ENCODE data around the gene LARP4. TPM values are rescaled to one million over a fixed set of nuclear protein-coding genes. Genes with fewer than 3 reads are reported as not detected.

LARP4 gene
- total RNA-seq, 3 donors from 2014 or later (not counting 1 experiment from before 2014, with no cell fraction given) = 25.1 to 41.1 (median 35.3) TPM

DNA sequence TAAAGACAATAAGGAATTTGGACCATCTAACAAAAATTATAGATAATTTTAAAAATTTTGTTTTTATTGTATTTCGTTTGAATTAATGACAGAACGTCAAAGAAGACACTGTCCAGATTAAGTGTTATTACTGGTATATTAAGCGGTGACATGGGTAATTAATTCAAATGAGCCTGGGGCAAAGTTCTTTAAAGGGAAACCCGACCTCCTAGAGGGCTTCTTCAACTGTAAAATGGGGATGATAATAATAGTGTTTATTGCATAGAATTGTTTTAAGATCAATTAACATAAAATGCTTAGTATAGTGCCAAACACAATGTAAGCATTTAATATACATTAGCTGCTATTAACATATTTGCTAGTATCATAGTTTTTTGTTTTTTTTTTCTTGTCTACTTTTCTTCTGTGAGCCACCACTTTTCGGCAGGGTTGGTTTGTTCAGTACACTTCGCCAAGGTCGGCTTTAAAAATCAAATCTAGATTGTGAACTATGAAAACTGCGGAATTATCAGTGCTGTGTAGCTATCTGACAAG is 514 bp upstream of the LARP4 start:
- no peak for DNase-seq
- peaks cover 8% of the 10 kb centered on the region for H3K4me1 ChIP-seq (ENCODE audit: control insufficient read depth, insufficient read depth, low read length)
- TF ChIP-seq, protein P1, sequence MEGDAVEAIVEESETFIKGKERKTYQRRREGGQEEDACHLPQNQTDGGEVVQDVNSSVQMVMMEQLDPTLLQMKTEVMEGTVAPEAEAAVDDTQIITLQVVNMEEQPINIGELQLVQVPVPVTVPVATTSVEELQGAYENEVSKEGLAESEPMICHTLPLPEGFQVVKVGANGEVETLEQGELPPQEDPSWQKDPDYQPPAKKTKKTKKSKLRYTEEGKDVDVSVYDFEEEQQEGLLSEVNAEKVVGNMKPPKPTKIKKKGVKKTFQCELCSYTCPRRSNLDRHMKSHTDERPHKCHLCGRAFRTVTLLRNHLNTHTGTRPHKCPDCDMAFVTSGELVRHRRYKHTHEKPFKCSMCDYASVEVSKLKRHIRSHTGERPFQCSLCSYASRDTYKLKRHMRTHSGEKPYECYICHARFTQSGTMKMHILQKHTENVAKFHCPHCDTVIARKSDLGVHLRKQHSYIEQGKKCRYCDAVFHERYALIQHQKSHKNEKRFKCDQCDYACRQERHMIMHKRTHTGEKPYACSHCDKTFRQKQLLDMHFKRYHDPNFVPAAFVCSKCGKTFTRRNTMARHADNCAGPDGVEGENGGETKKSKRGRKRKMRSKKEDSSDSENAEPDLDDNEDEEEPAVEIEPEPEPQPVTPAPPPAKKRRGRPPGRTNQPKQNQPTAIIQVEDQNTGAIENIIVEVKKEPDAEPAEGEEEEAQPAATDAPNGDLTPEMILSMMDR (IDR thresholded peaks at IDR 0.05) = no peak
- intact Hi-C loops (cut with micrococcal nuclease) = loop anchor here (10.0 kb wide), 1 partner anchor 175 kb away; no protein-coding TSS in a partner anchor
- H3K27ac ChIP-seq (ENCODE audit: low read length) = peak overlapping the region; percentile 80
- H3K4me3 Mint-ChIP-seq = peak overlapping the region; percentile 99
- H3K27ac Mint-ChIP-seq = peak overlapping the region; percentile 92 to 96
- no peaks in the 10 kb centered on the region for H3K9me3 ChIP-seq (ENCODE audit: control insufficient read depth, insufficient read depth, low read length)
- no peaks in the 10 kb centered on the region for H3K27me3 ChIP-seq (ENCODE audit: control insufficient read depth, insufficient read depth, low read length)
- no peaks in the 10 kb centered on the region for H3K36me3 ChIP-seq (ENCODE audit: control insufficient read depth, insufficient read depth, low read length)
- H3K4me1 Mint-ChIP-seq = peaks cover 35 to 36% of the 10 kb centered on the region in 2 donors
- H3K9me3 Mint-ChIP-seq = no peaks in the 10 kb centered on the region
- ATAC-seq = no peak
- 32% methylated on average over 7 of the region's 8 CpGs for WGBS (ENCODE audit: insufficient coverage)
- H3K36me3 Mint-ChIP-seq = no peaks in the 10 kb centered on the region
- peaks cover 0 to 11% of the 10 kb centered on the region in 2 donors for H3K27me3 Mint-ChIP-seq (ENCODE audit: low read depth in 2 of 2)
- peak overlapping the region; percentile 56 for H3K4me3 ChIP-seq (ENCODE audit: low read length)

DNA sequence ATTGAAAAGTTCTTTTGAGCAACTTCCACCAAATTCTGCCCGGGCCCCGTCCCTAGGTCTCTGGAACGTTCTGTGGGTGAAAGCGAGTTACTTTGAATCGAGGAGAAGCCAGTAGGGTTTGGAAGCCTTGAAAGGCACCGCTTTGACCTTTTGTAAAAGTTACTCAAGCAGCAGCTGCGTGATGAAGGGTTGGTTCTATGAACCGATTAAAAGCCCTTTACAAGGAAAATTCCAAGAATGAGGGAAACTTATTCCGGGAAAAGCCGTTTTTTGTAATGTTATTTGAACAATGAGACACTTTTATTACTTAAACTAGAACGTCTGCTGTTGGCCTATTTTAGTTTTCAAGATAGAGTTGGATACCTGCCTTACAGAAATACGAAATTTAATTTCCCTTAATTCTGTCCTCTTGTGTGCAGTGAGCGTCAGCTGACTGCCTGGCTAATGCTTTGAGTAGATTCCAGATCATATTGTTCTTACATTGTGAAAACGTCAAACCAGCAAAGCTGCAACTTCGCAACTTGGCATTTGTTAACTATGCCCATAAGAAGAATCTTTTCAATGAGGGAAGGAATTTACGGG is 906 bp downstream of the LARP4 start:
- ATAC-seq (no peak), DNase-seq (peak in 1 of 2 donors; percentile 27)
- 2% methylated on average over 14 of the region's 16 CpGs for WGBS (ENCODE audit: insufficient coverage)
- TF ChIP-seq, protein P1 (IDR thresholded peaks at IDR 0.05) = no peak
- peaks cover 8% of the 10 kb centered on the region for H3K4me1 ChIP-seq (ENCODE audit: control insufficient read depth, insufficient read depth, low read length)
- H3K27me3 Mint-ChIP-seq (ENCODE audit: low read depth in 2 of 2) = peaks cover 0 to 6% of the 10 kb centered on the region in 2 donors
- intact Hi-C loops (cut with micrococcal nuclease) = loop anchor here (10.0 kb wide), 1 partner anchor 177 kb away; no protein-coding TSS in a partner anchor
- peak overlapping the region; percentile 56 for H3K4me3 ChIP-seq (ENCODE audit: low read length)
- no peaks in the 10 kb centered on the region for H3K9me3 ChIP-seq (ENCODE audit: control insufficient read depth, insufficient read depth, low read length)
- H3K36me3 Mint-ChIP-seq = no peaks in the 10 kb centered on the region
- H3K27ac ChIP-seq (ENCODE audit: low read length) = peak overlapping the region; percentile 80
- H3K4me1 Mint-ChIP-seq = peaks cover 35 to 36% of the 10 kb centered on the region in 2 donors
- H3K4me3 Mint-ChIP-seq = peak overlapping the region; percentile 99
- no peaks in the 10 kb centered on the region for H3K27me3 ChIP-seq (ENCODE audit: control insufficient read depth, insufficient read depth, low read length)
- H3K27ac Mint-ChIP-seq = peak overlapping the region; percentile 92 to 96
- H3K36me3 ChIP-seq (ENCODE audit: control insufficient read depth, insufficient read depth, low read length) = no peaks in the 10 kb centered on the region
- no peaks in the 10 kb centered on the region for H3K9me3 Mint-ChIP-seq

DNA sequence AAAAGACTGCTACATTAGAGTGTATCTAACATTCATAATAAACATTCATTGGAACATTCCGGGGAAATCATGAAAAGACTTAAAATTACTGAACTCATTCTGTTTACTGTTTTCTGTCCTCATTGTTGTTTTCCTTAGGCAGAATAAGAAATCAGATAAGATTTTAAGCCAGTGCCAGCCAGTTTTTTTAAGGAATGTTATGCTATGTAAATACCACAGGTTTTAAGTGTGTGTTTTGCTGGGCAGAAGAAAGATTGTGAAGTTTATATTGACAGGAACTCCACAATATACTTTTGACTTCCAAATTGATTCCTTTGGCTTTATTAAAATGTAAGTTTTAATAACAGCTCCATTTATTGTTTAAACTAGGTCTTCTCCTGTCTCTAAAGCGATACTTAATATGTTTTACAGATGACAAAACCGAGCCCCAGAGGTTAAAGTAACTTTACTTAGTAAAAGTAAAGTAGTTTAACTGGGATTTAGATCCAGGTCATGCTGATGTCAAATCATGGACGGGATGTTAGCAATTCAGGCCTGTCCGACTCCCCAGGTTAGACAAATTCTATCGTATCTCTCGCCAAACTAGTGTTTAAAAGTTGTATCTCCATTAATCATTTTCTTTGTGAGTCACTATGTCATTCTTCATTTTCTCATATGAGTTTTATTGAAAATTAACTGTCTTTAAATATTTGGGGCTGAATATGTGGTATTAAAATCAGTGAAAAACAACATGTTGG is 1.7 kb downstream of the LARP4 start:
- peak overlapping the region in 1 of 2 donors; percentile 92 for H3K27ac Mint-ChIP-seq

More for the DNA sequence above, 1.7 kb downstream of the LARP4 start:
- peak overlapping the region; percentile 99 for H3K4me3 Mint-ChIP-seq
- TF ChIP-seq, protein P1 (IDR thresholded peaks at IDR 0.05) = no peak
- no peaks in the 10 kb centered on the region for H3K36me3 Mint-ChIP-seq
- Histone ChIP-seq H3K36me3 (ENCODE audit: control insufficient read depth, insufficient read depth, low read length) (no peaks in the 10 kb centered on the region), H3K27ac (ENCODE audit: low read length) (no peak overlapping the region), H3K4me3 (ENCODE audit: low read length) (no peak overlapping the region), H3K27me3 (ENCODE audit: control insufficient read depth, insufficient read depth, low read length) (no peaks in the 10 kb centered on the region), H3K9me3 (ENCODE audit: control insufficient read depth, insufficient read depth, low read length) (no peaks in the 10 kb centered on the region), H3K4me1 (ENCODE audit: control insufficient read depth, insufficient read depth, low read length) (peaks cover 8% of the 10 kb centered on the region)
- H3K27me3 Mint-ChIP-seq (ENCODE audit: low read depth in 2 of 2) = peaks cover 0 to 6% of the 10 kb centered on the region in 2 donors
- WGBS (ENCODE audit: insufficient coverage) = 77% methylated on average over 6 of the region's 7 CpGs
- no peaks in the 10 kb centered on the region for H3K9me3 Mint-ChIP-seq
- H3K4me1 Mint-ChIP-seq = peaks cover 35 to 36% of the 10 kb centered on the region in 2 donors
- no peak for ATAC-seq
- intact Hi-C loops (cut with micrococcal nuclease) = loop anchor here (10.0 kb wide), 1 partner anchor 178 kb away; no protein-coding TSS in a partner anchor
- no peak for DNase-seq

Data from natural killer cell (primary cell).